ENCODE results near the gene TMUB2.

TMUB2 gene

GRCh38 chr17:44214230-44214494 lies 27.4 kb downstream of the TMUB2 start:
- no peak overlapping the region for H3K4me3 ChIP-seq (ENCODE audit: control insufficient read depth, low read depth, low read length)
- DNase-seq (ENCODE audit: low read depth): no peak
- TF ChIP-seq CTCF (IDR thresholded peaks at IDR 0.05; ENCODE audit: control insufficient read depth, insufficient read depth, low read depth, low read length, missing control alignments): no peak

GRCh38 chr17:44214896-44215295 lies 28.1 kb downstream of the TMUB2 start:
- no peak for TF ChIP-seq CTCF (IDR thresholded peaks at IDR 0.05; ENCODE audit: control insufficient read depth, insufficient read depth, low read depth, low read length, missing control alignments)
- no peak for DNase-seq (ENCODE audit: low read depth)
- no peak overlapping the region for H3K4me3 ChIP-seq (ENCODE audit: control insufficient read depth, low read depth, low read length)

GRCh38 chr17:44216173-44216572 lies 29.4 kb downstream of the TMUB2 start:
- TF ChIP-seq CTCF (IDR thresholded peaks at IDR 0.05; ENCODE audit: control insufficient read depth, insufficient read depth, low read depth, low read length, missing control alignments): no peak
- DNase-seq (ENCODE audit: low read depth): no peak
- H3K4me3 ChIP-seq (ENCODE audit: control insufficient read depth, low read depth, low read length): no peak overlapping the region

- no peak for DNase-seq (ENCODE audit: low read depth)
- H3K4me3 ChIP-seq (ENCODE audit: control insufficient read depth, low read depth, low read length): no peak overlapping the region
These were observed 29.9 kb downstream of the TMUB2 start for GRCh38 chr17:44216694-44217093.

GRCh38 chr17:44217738-44218343 lies 31.1 kb downstream of the TMUB2 start:
- no peak for DNase-seq (ENCODE audit: low read depth)
- no peak for TF ChIP-seq CTCF (IDR thresholded peaks at IDR 0.05; ENCODE audit: control insufficient read depth, insufficient read depth, low read depth, low read length, missing control alignments)
- H3K4me3 ChIP-seq (ENCODE audit: control insufficient read depth, low read depth, low read length): peak overlapping the region; percentile 40

More at GRCh38 chr17:44216694-44217093, 29.9 kb downstream of the TMUB2 start:
- no peak for TF ChIP-seq CTCF (IDR thresholded peaks at IDR 0.05; ENCODE audit: control insufficient read depth, insufficient read depth, low read depth, low read length, missing control alignments)

- no peak for DNase-seq (ENCODE audit: low read depth)
- H3K4me3 ChIP-seq (ENCODE audit: control insufficient read depth, low read depth, low read length): peak overlapping the region; percentile 77
- TF ChIP-seq CTCF (IDR thresholded peaks at IDR 0.05; ENCODE audit: control insufficient read depth, insufficient read depth, low read depth, low read length, missing control alignments): peak; percentile 47
These were observed 31.8 kb downstream of the TMUB2 start for GRCh38 chr17:44218344-44219107.
